Fibroblast of lung (primary cell): ENCODE data around the gene WBP2.

Source experiments
- EZH2 ChIP-seq: IDR thresholded peaks from 2 replicates; pipeline ENCODE4 v1.5.1; 2012; ENCODE audit warnings: low read length, control low read depth, mild to moderate bottlenecking; ENCODE audit errors: missing control alignments
- TF ChIP-seq, protein P1 (sequence below), 2 donors: IDR thresholded peaks in 1 of 2; conservative IDR thresholded peaks in 1 of 2; 1 replicate in 1 of 2; 2 replicates in 1 of 2; pipeline ENCODE4 v1.5.1; 2011 to 2012; ENCODE audit warnings: low read length in 2 of 2, control low read depth in 1 of 2, inconsistent platforms in 1 of 2, low read depth in 1 of 2, mild to moderate bottlenecking in 1 of 2

DNA sequence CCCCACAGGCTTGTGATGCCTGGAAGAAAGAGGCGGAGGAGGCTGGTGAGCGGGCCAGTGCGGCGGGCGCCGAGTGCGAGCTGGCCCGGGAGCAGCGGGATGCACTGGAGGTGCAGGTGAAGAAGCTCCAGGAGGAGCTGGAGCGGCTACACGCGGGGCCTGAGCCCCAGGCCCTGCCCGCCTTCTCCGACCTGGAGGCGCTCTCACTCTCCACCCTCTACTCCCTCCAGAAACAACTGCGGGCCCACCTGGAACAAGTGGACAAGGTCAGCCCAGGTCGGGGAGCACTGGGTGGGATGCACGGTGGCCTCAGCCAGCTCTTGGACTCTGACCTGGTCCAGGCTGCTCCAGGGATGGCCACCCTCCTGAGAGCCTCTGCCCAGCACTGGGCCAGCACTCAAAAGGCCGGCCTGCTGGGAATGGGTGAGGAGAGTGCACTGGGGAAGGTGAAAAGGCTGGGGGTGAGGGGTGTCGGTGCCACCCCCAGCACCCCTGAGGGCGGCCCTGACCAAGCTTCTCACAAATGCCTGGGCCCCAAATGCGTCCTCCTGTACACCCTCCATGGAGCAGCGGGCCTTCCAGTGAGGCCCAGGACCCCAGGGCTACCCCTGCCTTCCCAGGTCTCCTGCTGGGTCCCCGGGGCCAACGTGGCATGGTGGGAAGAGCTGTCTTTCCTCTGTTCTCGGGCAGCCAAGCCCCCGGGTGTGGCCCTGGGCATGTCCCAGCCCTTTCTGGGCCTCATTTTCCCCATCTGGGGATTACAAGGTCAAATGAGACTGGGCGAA, 31.7 kb downstream of the WBP2 start:
- TF ChIP-seq, protein P1, sequence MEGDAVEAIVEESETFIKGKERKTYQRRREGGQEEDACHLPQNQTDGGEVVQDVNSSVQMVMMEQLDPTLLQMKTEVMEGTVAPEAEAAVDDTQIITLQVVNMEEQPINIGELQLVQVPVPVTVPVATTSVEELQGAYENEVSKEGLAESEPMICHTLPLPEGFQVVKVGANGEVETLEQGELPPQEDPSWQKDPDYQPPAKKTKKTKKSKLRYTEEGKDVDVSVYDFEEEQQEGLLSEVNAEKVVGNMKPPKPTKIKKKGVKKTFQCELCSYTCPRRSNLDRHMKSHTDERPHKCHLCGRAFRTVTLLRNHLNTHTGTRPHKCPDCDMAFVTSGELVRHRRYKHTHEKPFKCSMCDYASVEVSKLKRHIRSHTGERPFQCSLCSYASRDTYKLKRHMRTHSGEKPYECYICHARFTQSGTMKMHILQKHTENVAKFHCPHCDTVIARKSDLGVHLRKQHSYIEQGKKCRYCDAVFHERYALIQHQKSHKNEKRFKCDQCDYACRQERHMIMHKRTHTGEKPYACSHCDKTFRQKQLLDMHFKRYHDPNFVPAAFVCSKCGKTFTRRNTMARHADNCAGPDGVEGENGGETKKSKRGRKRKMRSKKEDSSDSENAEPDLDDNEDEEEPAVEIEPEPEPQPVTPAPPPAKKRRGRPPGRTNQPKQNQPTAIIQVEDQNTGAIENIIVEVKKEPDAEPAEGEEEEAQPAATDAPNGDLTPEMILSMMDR (conservative IDR thresholded peaks at IDR 0.05 in 1 of 2, IDR thresholded peaks at IDR 0.05 in 1 of 2; ENCODE audit: low read depth in 1 of 2, low read length in 2 of 2): no peak
- no peak for TF ChIP-seq EZH2
